Stomach (tissue), 4 donors: ENCODE measurements around the gene FARSB.

Experiments used
- EP300 ChIP-seq: sonication (generic); formaldehyde crosslinking; IDR thresholded peaks from one replicate; pipeline ENCODE4 v1.6.1; 2017; ENCODE audit warnings: antibody characterized with exemption
- POLR2A ChIP-seq, 4 donors: fragments of 450-650 bp; IDR thresholded peaks; one replicate each; pipeline ENCODE4 v1.6.1; 2016; ENCODE audit warnings: antibody characterized with exemption in 4 of 4, control low read depth in 2 of 4, mild to moderate bottlenecking in 1 of 4, moderate library complexity in 1 of 4
- POLR2AphosphoS5 ChIP-seq, 3 donors: sonication (generic); formaldehyde crosslinking; IDR thresholded peaks; one replicate each; pipeline ENCODE4 v1.6.1; 2016; ENCODE audit warnings: antibody characterized with exemption in 3 of 3
- TF ChIP-seq, protein P1 (sequence below), 7 experiments: fragments of 450-650 bp in 4 of 7; fragments of 200-600 bp in 3 of 7; sonication (generic) in 3 of 7; IDR thresholded peaks; one replicate each; pipeline ENCODE4 v1.5.1; 2016 to 2019; ENCODE audit warnings: antibody characterized with exemption in 7 of 7, control low read depth in 2 of 7, mild to moderate bottlenecking in 1 of 7

DNA sequence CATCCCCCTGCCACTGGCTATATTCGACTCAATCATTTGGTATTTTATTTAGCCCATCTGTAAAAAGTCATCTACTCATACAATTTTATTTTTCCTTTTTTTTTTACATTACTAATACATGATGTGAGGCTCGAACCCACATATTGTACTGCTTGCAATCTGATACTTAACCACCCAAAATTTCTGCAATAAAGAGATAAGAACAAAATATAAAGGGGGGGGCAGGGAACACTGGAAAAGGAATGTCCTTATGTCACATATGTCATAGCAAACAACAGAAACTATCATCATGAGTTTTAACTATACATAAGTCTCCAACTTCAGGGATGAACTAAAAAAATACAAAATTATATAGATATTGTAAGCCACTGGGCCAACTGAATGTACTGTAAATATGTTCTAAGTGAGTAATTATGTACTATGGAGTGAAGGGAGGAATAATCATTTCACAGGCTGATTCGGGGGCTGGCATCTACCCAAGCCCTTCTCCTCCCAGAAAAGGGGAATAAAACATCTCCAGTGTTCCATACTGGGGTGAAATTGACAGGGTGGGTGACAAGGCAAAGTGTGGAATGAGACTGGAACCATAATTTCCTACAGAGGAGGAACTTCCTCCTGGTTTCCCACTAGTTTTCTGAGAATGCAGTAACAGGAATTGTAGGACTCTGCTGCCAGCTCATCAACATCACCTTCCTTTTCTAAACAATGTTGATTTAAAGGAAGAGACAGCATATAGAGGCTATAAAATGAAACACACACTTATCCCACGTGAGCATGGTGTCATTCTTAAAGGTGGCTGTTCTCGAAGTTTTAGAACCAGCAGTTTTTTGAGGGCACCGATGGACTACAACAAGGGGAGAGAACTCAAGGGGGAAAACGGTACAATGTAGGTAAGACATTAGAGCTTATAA, 79.5 kb downstream of the FARSB start:
- TF ChIP-seq POLR2AphosphoS5 (IDR thresholded peaks at IDR 0.05) (no peak), EP300 (no peak), POLR2A (IDR thresholded peaks at IDR 0.05) (no peak)
- TF ChIP-seq, protein P1, sequence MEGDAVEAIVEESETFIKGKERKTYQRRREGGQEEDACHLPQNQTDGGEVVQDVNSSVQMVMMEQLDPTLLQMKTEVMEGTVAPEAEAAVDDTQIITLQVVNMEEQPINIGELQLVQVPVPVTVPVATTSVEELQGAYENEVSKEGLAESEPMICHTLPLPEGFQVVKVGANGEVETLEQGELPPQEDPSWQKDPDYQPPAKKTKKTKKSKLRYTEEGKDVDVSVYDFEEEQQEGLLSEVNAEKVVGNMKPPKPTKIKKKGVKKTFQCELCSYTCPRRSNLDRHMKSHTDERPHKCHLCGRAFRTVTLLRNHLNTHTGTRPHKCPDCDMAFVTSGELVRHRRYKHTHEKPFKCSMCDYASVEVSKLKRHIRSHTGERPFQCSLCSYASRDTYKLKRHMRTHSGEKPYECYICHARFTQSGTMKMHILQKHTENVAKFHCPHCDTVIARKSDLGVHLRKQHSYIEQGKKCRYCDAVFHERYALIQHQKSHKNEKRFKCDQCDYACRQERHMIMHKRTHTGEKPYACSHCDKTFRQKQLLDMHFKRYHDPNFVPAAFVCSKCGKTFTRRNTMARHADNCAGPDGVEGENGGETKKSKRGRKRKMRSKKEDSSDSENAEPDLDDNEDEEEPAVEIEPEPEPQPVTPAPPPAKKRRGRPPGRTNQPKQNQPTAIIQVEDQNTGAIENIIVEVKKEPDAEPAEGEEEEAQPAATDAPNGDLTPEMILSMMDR (IDR thresholded peaks at IDR 0.05) = no peak
